ENCODE measurements around the gene ANO2. TPM values are rescaled to one million over a fixed set of nuclear protein-coding genes. Genes with fewer than 3 reads are reported as not detected.

The ANO2 gene
- total RNA-seq, 1 experiment from 2014 or later, result not detected

DNA sequence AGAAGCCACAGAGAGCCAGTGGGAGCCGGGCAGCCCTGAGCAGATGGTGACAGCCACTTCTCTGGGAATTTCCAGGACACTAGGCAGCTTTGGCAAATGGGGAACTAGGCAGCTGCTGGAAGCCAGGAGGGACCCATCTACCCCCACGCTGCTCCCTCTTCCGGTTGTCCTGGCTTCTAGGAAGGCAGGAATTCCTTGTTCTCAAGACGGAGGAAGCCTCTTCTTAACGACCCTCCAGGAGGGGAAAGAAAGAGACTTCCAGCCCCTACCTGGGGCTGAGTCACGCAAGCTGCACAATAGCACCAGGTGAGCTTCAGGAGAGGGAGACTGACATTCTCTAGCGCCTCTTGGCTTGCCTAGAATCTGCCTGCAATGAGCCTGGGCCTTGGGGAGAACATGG, 141.5 kb downstream of the ANO2 start:
- Histone ChIP-seq H3K27ac (ENCODE audit: low read length) (no peak overlapping the region), H3K27me3 (ENCODE audit: low read length) (no peaks in the 10 kb centered on the region; the same call in 1 of the 2 replicates), H3K36me3 (ENCODE audit: low read depth, low read length) (no peaks in the 10 kb centered on the region), H3K9me2 (replicated peaks; ENCODE audit: low read length) (no peaks in the 10 kb centered on the region), H3K4me3 (ENCODE audit: low read length) (no peak overlapping the region), H3K9me3 (ENCODE audit: low read length) (no peaks in the 10 kb centered on the region), H3K4me1 (ENCODE audit: insufficient read depth, low read length) (peaks cover 24% of the 10 kb centered on the region; the same call in 1 of the 2 replicates), H2AFZ (ENCODE audit: low read length) (no peak overlapping the region), H4K20me1 (ENCODE audit: low read length) (no peaks in the 10 kb centered on the region), H3K9ac (ENCODE audit: low read length) (no peak overlapping the region), H3K4me2 (ENCODE audit: low read length) (no peak overlapping the region), H3F3A (ENCODE audit: low read length, unreplicated experiment) (no peaks in the 10 kb centered on the region), H3K79me2 (ENCODE audit: low read length) (no peaks in the 10 kb centered on the region)
- intact Hi-C loops (cut with micrococcal nuclease), result no loop called here
- ChIA-PET POLR2A (ENCODE audit: unreplicated experiment) (no interaction called here), CTCF (no interaction called here)
- no peak for TF ChIP-seq EZH2phosphoT487 (IDR thresholded peaks at IDR 0.05; ENCODE audit: borderline replicate concordance, low read length)
- TF ChIP-seq, protein P1, sequence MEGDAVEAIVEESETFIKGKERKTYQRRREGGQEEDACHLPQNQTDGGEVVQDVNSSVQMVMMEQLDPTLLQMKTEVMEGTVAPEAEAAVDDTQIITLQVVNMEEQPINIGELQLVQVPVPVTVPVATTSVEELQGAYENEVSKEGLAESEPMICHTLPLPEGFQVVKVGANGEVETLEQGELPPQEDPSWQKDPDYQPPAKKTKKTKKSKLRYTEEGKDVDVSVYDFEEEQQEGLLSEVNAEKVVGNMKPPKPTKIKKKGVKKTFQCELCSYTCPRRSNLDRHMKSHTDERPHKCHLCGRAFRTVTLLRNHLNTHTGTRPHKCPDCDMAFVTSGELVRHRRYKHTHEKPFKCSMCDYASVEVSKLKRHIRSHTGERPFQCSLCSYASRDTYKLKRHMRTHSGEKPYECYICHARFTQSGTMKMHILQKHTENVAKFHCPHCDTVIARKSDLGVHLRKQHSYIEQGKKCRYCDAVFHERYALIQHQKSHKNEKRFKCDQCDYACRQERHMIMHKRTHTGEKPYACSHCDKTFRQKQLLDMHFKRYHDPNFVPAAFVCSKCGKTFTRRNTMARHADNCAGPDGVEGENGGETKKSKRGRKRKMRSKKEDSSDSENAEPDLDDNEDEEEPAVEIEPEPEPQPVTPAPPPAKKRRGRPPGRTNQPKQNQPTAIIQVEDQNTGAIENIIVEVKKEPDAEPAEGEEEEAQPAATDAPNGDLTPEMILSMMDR (conservative IDR thresholded peaks at IDR 0.05; ENCODE audit: low read depth, low read length), result no peak
- TF ChIP-seq EZH2 (IDR thresholded peaks at IDR 0.05; ENCODE audit: low read length, unreplicated experiment), result no peak
- BruUV-seq (replicated peaks), result no TSS peak
- ATAC-seq (no peak), DNase-seq (no peak)

DNA sequence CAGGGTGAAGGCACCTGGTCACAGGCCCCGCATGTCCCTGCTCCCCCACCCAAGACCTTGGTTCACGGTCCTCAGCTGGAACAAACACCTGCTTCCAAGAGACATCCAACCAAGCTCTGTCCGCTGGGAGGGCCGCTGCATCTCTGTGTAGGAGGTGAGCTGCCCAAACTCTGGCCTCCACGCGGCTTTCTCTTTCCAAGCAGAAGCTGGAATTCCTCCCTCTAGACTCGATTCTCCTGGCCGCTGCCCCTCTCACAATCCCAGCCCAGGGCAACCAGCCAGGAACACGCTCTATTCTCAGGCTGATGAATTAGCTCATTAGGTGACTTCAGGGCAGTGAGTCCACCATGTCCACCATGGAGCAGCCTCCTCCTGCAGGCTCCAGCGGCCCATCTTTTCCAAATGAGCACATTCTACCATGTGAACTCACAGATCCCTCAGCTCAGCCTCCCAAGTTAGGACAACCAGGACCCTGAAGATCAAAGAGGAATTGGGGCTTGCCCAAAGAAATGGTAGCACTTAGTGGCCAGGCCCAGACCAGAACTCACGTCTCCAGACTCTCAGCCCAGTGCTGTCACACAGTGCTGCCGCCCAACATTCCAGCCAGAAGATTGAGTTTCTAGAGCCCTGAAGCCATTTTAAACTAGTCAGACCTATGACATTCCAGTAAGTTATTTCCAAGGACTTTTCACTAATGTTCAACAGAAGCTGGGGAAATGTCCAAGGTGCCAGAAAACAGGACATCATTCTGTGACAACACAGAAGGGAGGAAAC, 146.6 kb downstream of the ANO2 start:
- no peak for DNase-seq
- H3K79me2 ChIP-seq (ENCODE audit: low read length), result no peaks in the 10 kb centered on the region
- no peaks in the 10 kb centered on the region for H3K9me2 ChIP-seq (replicated peaks; ENCODE audit: low read length)
- no peak overlapping the region for H3K4me2 ChIP-seq (ENCODE audit: low read length)
- ATAC-seq, result no peak
- BruUV-seq (replicated peaks), result no TSS peak
- no peaks in the 10 kb centered on the region for H3K36me3 ChIP-seq (ENCODE audit: low read depth, low read length)
- no peak overlapping the region for H3K27ac ChIP-seq (ENCODE audit: low read length)
- ChIA-PET POLR2A (ENCODE audit: unreplicated experiment) (no interaction called here), CTCF (no interaction called here)
- intact Hi-C loops (cut with micrococcal nuclease), result no loop called here
- no peak overlapping the region for H2AFZ ChIP-seq (ENCODE audit: low read length)
- no peaks in the 10 kb centered on the region for H3K9me3 ChIP-seq (ENCODE audit: low read length)
- H3K9ac ChIP-seq (ENCODE audit: low read length), result no peak overlapping the region
- H3K4me3 ChIP-seq (ENCODE audit: low read length), result no peak overlapping the region
- no peaks in the 10 kb centered on the region for H3K4me1 ChIP-seq (ENCODE audit: insufficient read depth, low read length)
- no peaks in the 10 kb centered on the region for H3F3A ChIP-seq (ENCODE audit: low read length, unreplicated experiment)
- H4K20me1 ChIP-seq (ENCODE audit: low read length), result no peaks in the 10 kb centered on the region
- TF ChIP-seq EZH2phosphoT487 (IDR thresholded peaks at IDR 0.05; ENCODE audit: borderline replicate concordance, low read length) (no peak), EZH2 (IDR thresholded peaks at IDR 0.05; ENCODE audit: low read length, unreplicated experiment) (no peak)
- TF ChIP-seq, protein P1 (conservative IDR thresholded peaks at IDR 0.05; ENCODE audit: low read depth, low read length), result no peak
- H3K27me3 ChIP-seq (ENCODE audit: low read length), result no peaks in the 10 kb centered on the region

DNA sequence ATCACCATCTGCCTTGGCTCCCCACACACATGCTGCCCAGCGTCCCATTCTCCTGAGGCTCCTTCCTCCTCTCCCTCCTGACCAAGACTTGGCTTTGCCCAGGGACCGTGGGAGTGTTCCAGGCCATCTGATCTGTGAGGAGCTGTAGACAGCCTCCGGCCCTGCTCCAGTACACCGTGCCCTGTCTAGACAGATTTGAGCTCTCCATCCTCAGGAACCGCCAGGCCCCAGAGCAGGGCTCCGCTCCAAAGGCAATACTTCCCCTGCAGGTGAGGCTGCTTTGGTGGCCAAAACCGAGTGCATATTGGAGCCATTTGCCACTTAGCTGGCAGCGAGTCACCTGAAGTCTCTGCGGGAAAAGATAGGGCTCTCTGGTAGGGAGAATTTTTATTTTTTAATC, 147.4 kb downstream of the ANO2 start:
- no peaks in the 10 kb centered on the region for H3K36me3 ChIP-seq (ENCODE audit: low read depth, low read length)
- POLR2A ChIA-PET (ENCODE audit: unreplicated experiment), result no interaction called here
- no peaks in the 10 kb centered on the region for H3K9me2 ChIP-seq (replicated peaks; ENCODE audit: low read length)
- no peak for DNase-seq
- no peaks in the 10 kb centered on the region for H3K79me2 ChIP-seq (ENCODE audit: low read length)
- CTCF ChIA-PET, result no interaction called here
- H3K9ac ChIP-seq (ENCODE audit: low read length), result no peak overlapping the region
- no peaks in the 10 kb centered on the region for H3K27me3 ChIP-seq (ENCODE audit: low read length)
- no peaks in the 10 kb centered on the region for H4K20me1 ChIP-seq (ENCODE audit: low read length)
- no peak overlapping the region for H3K4me2 ChIP-seq (ENCODE audit: low read length)
- no peaks in the 10 kb centered on the region for H3K4me1 ChIP-seq (ENCODE audit: insufficient read depth, low read length)
- H2AFZ ChIP-seq (ENCODE audit: low read length), result no peak overlapping the region
- ATAC-seq, result no peak
- TF ChIP-seq EZH2phosphoT487 (IDR thresholded peaks at IDR 0.05; ENCODE audit: borderline replicate concordance, low read length), result no peak
- no peak for TF ChIP-seq EZH2 (IDR thresholded peaks at IDR 0.05; ENCODE audit: low read length, unreplicated experiment)
- H3K27ac ChIP-seq (ENCODE audit: low read length), result no peak overlapping the region
- no peaks in the 10 kb centered on the region for H3F3A ChIP-seq (ENCODE audit: low read length, unreplicated experiment)
- intact Hi-C loops (cut with micrococcal nuclease), result no loop called here
- H3K9me3 ChIP-seq (ENCODE audit: low read length), result no peaks in the 10 kb centered on the region
- no TSS peak for BruUV-seq (replicated peaks)
- H3K4me3 ChIP-seq (ENCODE audit: low read length), result no peak overlapping the region
